K562 (cell line): Measurements from ENCODE around the gene SPPL2C. TPM values are rescaled to one million over a fixed set of nuclear protein-coding genes. Genes with fewer than 3 reads are reported as not detected.

Experiments
- ARID3B ChIP-seq: fragments of 250-450 bp; sonication (Bioruptor Pico); IDR thresholded peaks from 2 replicates; pipeline ENCODE4 v1.4.0; 2020; ENCODE audit warnings: borderline replicate concordance
- CHD2 ChIP-seq: IDR thresholded peaks from 2 replicates; pipeline ENCODE4 v1.6.1; 2011; ENCODE audit warnings: low read depth, low read length
- CREB1 ChIP-seq, 2 experiments: sonication (generic) in 1 of 2; formaldehyde crosslinking in 1 of 2; IDR thresholded peaks; 2 replicates each; pipeline versions ENCODE4 v1.6.1 to v1.8.0; 2012 to 2022; ENCODE audit warnings: inconsistent platforms in 1 of 2, mild to moderate bottlenecking in 1 of 2, missing genetic modification reagents in 1 of 2, moderate library complexity in 1 of 2
- EP300 ChIP-seq: IDR thresholded peaks from 2 replicates; pipeline ENCODE4 v1.6.1; 2012; ENCODE audit warnings: low read length, improper control_type of control experiment
- MECOM ChIP-seq: fragments of 250-450 bp; sonication (Bioruptor Pico); IDR thresholded peaks from 2 replicates; pipeline ENCODE4 v1.8.0; 2022; ENCODE audit warnings: inconsistent platforms
- MYNN ChIP-seq, 2 experiments: sonication (generic); formaldehyde crosslinking in 1 of 2; IDR thresholded peaks; 2 replicates each; pipeline versions ENCODE4 v1.5.0 to v1.6.1; 2016 to 2020; ENCODE audit warnings: antibody characterized with exemption in 1 of 2, missing genetic modification reagents in 1 of 2
- NFYB ChIP-seq: IDR thresholded peaks from 2 replicates; pipeline ENCODE4 v1.6.1; 2011; ENCODE audit warnings: mild to moderate bottlenecking, moderate library complexity; ENCODE audit not compliant: insufficient read length; ENCODE audit errors: extremely low read depth
- RB1 ChIP-seq: fragments of 450-650 bp; IDR thresholded peaks from 2 replicates; pipeline ENCODE4 v1.6.1; 2017; ENCODE audit warnings: low read depth, mild to moderate bottlenecking
- SRF ChIP-seq, 2 experiments: fragments of 250-450, 450-650 bp in 1 of 2; sonication (Bioruptor Pico) in 1 of 2; sonication (generic) in 1 of 2; formaldehyde crosslinking; IDR thresholded peaks; 2 replicates each; pipeline versions ENCODE4 v1.5.0 to v1.5.1; 2020 to 2022; ENCODE audit warnings: mild to moderate bottlenecking in 1 of 2, missing genetic modification reagents in 1 of 2
- TRIM28 ChIP-seq: fragments of 450-650 bp; IDR thresholded peaks from 2 replicates; pipeline ENCODE4 v1.6.1; 2017
- ZNF445 ChIP-seq: fragments of 250-450 bp; sonication (Bioruptor Pico); IDR thresholded peaks from 2 replicates; pipeline ENCODE4 v1.4.0; 2020; ENCODE audit warnings: low read depth, mild to moderate bottlenecking, moderate library complexity
- polyA plus RNA-seq, 8 experiments: library from polyadenylated mRNA; depleted of rRNA in 4 of 8; stranded (reverse) in 5 of 8; unstranded in 3 of 8; fragments of >200 nt; fragmentation: Nextera tagmentation in 2 of 8; fragmentation: Illumina TruSeq in 1 of 8; extraction: Ambion mirVana in 2 of 8; extraction: Trizol in 1 of 8; gene quantifications; 2 replicates each; pipeline versions ENCODE4 v1.2.1 to v1.2.3, GENCODE V29; 2011 to 2014; ENCODE audit warnings: inconsistent platforms in 1 of 8, missing spikeins in 1 of 8
- total RNA-seq, 7 experiments: library from RNA; depleted of rRNA in 6 of 7; stranded (reverse); fragments of >200 nt in 6 of 7; fragmentation: Illumina TruSeq in 2 of 7; extraction: Trizol in 2 of 7; gene quantifications; 2 replicates each; pipeline versions ENCODE4 v1.2.1 to v1.2.3, GENCODE V29; 2011 to 2021; ENCODE audit warnings: low replicate concordance in 1 of 7
- TF ChIP-seq, protein P1 (sequence below): fragments of 450-650 bp; IDR thresholded peaks from 2 replicates; pipeline ENCODE4 v1.7.0; 2016; ENCODE audit warnings: borderline replicate concordance
- TF ChIP-seq, protein P2 (sequence below), 2 experiments: fragments of 450-650 bp in 1 of 2; sonication (generic) in 1 of 2; formaldehyde crosslinking in 1 of 2; IDR thresholded peaks; 2 replicates each; pipeline versions ENCODE4 v1.7.1 to v1.9.0; 2016 to 2022; ENCODE audit warnings: inconsistent platforms in 1 of 2, mild to moderate bottlenecking in 1 of 2, missing genetic modification reagents in 1 of 2

The SPPL2C gene
- total and polyA plus RNA-seq, 9 of the 15 experiments (the other 6 are each of a cell fraction or from before 2014, with no cell fraction given) = not detected

DNA sequence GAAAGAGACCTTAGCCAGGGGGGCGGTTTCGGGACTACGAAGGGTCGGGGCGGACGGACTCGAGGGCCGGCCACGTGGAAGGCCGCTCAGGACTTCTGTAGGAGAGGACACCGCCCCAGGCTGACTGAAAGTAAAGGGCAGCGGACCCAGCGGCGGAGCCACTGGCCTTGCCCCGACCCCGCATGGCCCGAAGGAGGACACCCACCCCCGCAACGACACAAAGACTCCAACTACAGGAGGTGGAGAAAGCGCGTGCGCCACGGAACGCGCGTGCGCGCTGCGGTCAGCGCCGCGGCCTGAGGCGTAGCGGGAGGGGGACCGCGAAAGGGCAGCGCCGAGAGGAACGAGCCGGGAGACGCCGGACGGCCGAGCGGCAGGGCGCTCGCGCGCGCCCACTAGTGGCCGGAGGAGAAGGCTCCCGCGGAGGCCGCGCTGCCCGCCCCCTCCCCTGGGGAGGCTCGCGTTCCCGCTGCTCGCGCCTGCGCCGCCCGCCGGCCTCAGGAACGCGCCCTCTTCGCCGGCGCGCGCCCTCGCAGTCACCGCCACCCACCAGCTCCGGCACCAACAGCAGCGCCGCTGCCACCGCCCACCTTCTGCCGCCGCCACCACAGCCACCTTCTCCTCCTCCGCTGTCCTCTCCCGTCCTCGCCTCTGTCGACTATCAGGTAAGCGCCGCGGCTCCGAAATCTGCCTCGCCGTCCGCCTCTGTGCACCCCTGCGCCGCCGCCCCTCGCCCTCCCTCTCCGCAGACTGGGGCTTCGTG is 49.5 kb downstream of the SPPL2C start, which contains the start of gene MAPT (continued):
- TF ChIP-seq ARID3B (no peak), RB1 (peak; percentile 98), EP300 (no peak), CREB1 (IDR thresholded peaks at IDR 0.05) (peak; percentile 50; the same call in 1 of the 2 replicates), CREB1 (CRISPR knock-in tag; IDR thresholded peaks at IDR 0.05) (peak; percentile 16; the same call in 1 of the 2 replicates), ZNF445 (CRISPR knock-in tag) (no peak), NFYB (no peak), SRF (CRISPR knock-in tag; IDR thresholded peaks at IDR 0.05) (0 out of 4 replicates have a peak, but pooled peaks of 1 of the 2 experiments have one; percentile 19), MYNN (IDR thresholded peaks at IDR 0.05) (no peak), MYNN (CRISPR knock-in tag; IDR thresholded peaks at IDR 0.05) (no peak), MECOM (CRISPR knock-in tag) (no peak), TRIM28 (no peak), CHD2 (no peak)
- TF ChIP-seq, protein P1, sequence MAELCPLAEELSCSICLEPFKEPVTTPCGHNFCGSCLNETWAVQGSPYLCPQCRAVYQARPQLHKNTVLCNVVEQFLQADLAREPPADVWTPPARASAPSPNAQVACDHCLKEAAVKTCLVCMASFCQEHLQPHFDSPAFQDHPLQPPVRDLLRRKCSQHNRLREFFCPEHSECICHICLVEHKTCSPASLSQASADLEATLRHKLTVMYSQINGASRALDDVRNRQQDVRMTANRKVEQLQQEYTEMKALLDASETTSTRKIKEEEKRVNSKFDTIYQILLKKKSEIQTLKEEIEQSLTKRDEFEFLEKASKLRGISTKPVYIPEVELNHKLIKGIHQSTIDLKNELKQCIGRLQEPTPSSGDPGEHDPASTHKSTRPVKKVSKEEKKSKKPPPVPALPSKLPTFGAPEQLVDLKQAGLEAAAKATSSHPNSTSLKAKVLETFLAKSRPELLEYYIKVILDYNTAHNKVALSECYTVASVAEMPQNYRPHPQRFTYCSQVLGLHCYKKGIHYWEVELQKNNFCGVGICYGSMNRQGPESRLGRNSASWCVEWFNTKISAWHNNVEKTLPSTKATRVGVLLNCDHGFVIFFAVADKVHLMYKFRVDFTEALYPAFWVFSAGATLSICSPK = no peak
- TF ChIP-seq, protein P2, sequence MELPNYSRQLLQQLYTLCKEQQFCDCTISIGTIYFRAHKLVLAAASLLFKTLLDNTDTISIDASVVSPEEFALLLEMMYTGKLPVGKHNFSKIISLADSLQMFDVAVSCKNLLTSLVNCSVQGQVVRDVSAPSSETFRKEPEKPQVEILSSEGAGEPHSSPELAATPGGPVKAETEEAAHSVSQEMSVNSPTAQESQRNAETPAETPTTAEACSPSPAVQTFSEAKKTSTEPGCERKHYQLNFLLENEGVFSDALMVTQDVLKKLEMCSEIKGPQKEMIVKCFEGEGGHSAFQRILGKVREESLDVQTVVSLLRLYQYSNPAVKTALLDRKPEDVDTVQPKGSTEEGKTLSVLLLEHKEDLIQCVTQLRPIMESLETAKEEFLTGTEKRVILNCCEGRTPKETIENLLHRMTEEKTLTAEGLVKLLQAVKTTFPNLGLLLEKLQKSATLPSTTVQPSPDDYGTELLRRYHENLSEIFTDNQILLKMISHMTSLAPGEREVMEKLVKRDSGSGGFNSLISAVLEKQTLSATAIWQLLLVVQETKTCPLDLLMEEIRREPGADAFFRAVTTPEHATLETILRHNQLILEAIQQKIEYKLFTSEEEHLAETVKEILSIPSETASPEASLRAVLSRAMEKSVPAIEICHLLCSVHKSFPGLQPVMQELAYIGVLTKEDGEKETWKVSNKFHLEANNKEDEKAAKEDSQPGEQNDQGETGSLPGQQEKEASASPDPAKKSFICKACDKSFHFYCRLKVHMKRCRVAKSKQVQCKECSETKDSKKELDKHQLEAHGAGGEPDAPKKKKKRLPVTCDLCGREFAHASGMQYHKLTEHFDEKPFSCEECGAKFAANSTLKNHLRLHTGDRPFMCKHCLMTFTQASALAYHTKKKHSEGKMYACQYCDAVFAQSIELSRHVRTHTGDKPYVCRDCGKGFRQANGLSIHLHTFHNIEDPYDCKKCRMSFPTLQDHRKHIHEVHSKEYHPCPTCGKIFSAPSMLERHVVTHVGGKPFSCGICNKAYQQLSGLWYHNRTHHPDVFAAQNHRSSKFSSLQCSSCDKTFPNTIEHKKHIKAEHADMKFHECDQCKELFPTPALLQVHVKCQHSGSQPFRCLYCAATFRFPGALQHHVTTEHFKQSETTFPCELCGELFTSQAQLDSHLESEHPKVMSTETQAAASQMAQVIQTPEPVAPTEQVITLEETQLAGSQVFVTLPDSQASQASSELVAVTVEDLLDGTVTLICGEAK (IDR thresholded peaks at IDR 0.05) = peak; percentile 44; the same call in 1 of the 2 replicates
- TF ChIP-seq, protein P2 (CRISPR knock-in tag; IDR thresholded peaks at IDR 0.05) = no peak
